A549 (cell line): ENCODE results near the gene EXOC1. TPM values are rescaled to one million over a fixed set of nuclear protein-coding genes. Genes with fewer than 3 reads are reported as not detected.

Source experiments
- ATAC-seq, 2 experiments: fragments of 200-7000 bp in 1 of 2; fragments of >200 bp in 1 of 2; cut with Nextera tagmentation in 1 of 2; cut with Tn5 transposase in 1 of 2; 3 replicates each; pipeline versions ENCODE4 v1.8.0 to v1.9.1; 2018 to 2020; ENCODE audit warnings: mild to moderate bottlenecking in 1 of 2, moderate library complexity in 1 of 2
- CTCF ChIA-PET: fragments of 300-600 bp; sonication (Branson Sonifier 250); formaldehyde crosslinking; extraction: SDS; loops from one replicate; lab custom pipeline; 2021; ENCODE audit warnings: antibody characterized with exemption, inconsistent platforms; lab: Yijun Ruan, JAX
- POLR2A ChIA-PET: fragments of 350-600 bp; formaldehyde crosslinking; extraction: SDS; loops from one replicate; lab custom pipeline; 2021; ENCODE audit warnings: antibody characterized with exemption, inconsistent platforms; lab: Yijun Ruan, JAX
- DNase-seq, 2 experiments: peaks; one replicate each; pipeline versions ENCODE4 v3.0.0 to v3.0.0-alpha.2; 2011 to 2016; ENCODE audit warnings: low read depth in 1 of 2, low spot score in 1 of 2
- FAIRE-seq: peaks from 2 replicates; lab custom pipeline; 2011; peaks lifted over from hg19 to GRCh38; lab: Jason Lieb, UNC
- H3K27ac ChIP-seq, 2 experiments: fragments of >200 bp; sonication (Bioruptor Twin); formaldehyde crosslinking; 3 replicates each; pipeline ENCODE4 v1.5.1; 2016 to 2017
- H3K4me1 ChIP-seq: fragments of >200 bp; sonication (Bioruptor Twin); formaldehyde crosslinking; 3 replicates; pipeline ENCODE4 v1.6.1; 2016
- H3K4me2 ChIP-seq: fragments of >200 bp; sonication (Bioruptor Twin); formaldehyde crosslinking; 3 replicates; pipeline ENCODE4 v1.6.1; 2016
- H3K4me3 ChIP-seq: fragments of >200 bp; sonication (Bioruptor Twin); formaldehyde crosslinking; 3 replicates; pipeline ENCODE4 v1.5.1; 2016
- H3K9me3 ChIP-seq: fragments of >200 bp; sonication (Bioruptor Twin); formaldehyde crosslinking; 3 replicates; pipeline ENCODE4 v1.6.1; 2016
- CBX8 ChIP-seq: fragments of 200-600 bp; sonication (generic); IDR thresholded peaks from 2 replicates; pipeline ENCODE4 v1.6.1; 2016
- EHF ChIP-seq: fragments of 250-450 bp; sonication (Bioruptor Pico); IDR thresholded peaks from 2 replicates; pipeline ENCODE4 v1.5.0; 2020; ENCODE audit warnings: mild to moderate bottlenecking
- ESRRA ChIP-seq: fragments of 150-350 bp; IDR thresholded peaks from 2 replicates; pipeline ENCODE4 v1.6.1; 2014; ENCODE audit warnings: mild to moderate bottlenecking, low read length, borderline replicate concordance
- FOSL2 ChIP-seq, 2 experiments: fragments of 450-650 bp in 1 of 2; fragments of >200 bp in 1 of 2; sonication (Bioruptor Twin) in 1 of 2; formaldehyde crosslinking; IDR thresholded peaks; 2 replicates each; pipeline versions ENCODE4 v1.5.0 to v1.6.1; 2016 to 2020; ENCODE audit warnings: mild to moderate bottlenecking in 1 of 2, moderate library complexity in 1 of 2
- HDAC2 ChIP-seq: fragments of 200-600 bp; sonication (generic); IDR thresholded peaks from 2 replicates; pipeline ENCODE4 v1.6.1; 2016
- HOXA7 ChIP-seq: fragments of 250-450 bp; sonication (Bioruptor Pico); IDR thresholded peaks from 2 replicates; pipeline ENCODE4 v1.5.0; 2020; ENCODE audit warnings: mild to moderate bottlenecking, moderate library complexity
- HOXB5 ChIP-seq: fragments of 250-450 bp; sonication (Bioruptor Pico); IDR thresholded peaks from 2 replicates; pipeline ENCODE4 v1.5.0; 2020; ENCODE audit warnings: mild to moderate bottlenecking, moderate library complexity
- JUN ChIP-seq, 2 experiments: fragments of >200 bp; sonication (Bioruptor Twin); formaldehyde crosslinking; IDR thresholded peaks; 2 replicates in 1 of 2; 3 replicates in 1 of 2; pipeline ENCODE4 v1.6.1; 2016 to 2017
- MAFK ChIP-seq: fragments of 450-650 bp; IDR thresholded peaks from 2 replicates; pipeline ENCODE4 v1.6.1; 2014; ENCODE audit not compliant: partially characterized antibody
- POLR2AphosphoS2 ChIP-seq: conservative IDR thresholded peaks from 2 replicates; pipeline ENCODE4 v1.6.1; 2012; ENCODE audit warnings: low read length, improper control_type of control experiment, inconsistent platforms
- RARB ChIP-seq: fragments of 250-450 bp; sonication (Bioruptor Pico); IDR thresholded peaks from 2 replicates; pipeline ENCODE4 v1.8.0; 2021; ENCODE audit warnings: mild to moderate bottlenecking, moderate library complexity
- WGBS: methylation state at CpG from one replicate; pipeline ENCODE4 v1.1.6; 2017; ENCODE audit errors: missing lambda C conversion rate; 5-methylcytosine and 5-hydroxymethylcytosine counted together
- polyA plus RNA-seq, 4 experiments: library from polyadenylated mRNA; depleted of rRNA in 3 of 4; stranded (reverse); fragments of >200 nt; fragmentation: RNase III in 1 of 4; extraction: RNeasy Plus Mini Kit Qiagen cat#74134 plus additional on column Dnase treatment in 1 of 4; gene quantifications; 2 replicates in 3 of 4; 3 replicates in 1 of 4; pipeline ENCODE4 v1.2.3, GENCODE V29; 2011 to 2017
- small RNA-seq, 6 experiments: library from RNA; depleted of rRNA; stranded (forward); fragments of <200 nt; gene quantifications; one replicate each; pipeline ENCODE3, GENCODE V24; 2012
- TF ChIP-seq, protein P1 (sequence below): fragments of 200-600 bp; sonication (generic); IDR thresholded peaks from 2 replicates; pipeline ENCODE4 v1.6.1; 2016; ENCODE audit warnings: antibody characterized with exemption, mild to moderate bottlenecking, moderate library complexity

The EXOC1 gene
- polyA plus RNA-seq, 2 of the 4 experiments (the other 2 are of a cell fraction) = 12.8 to 22.4 TPM

DNA sequence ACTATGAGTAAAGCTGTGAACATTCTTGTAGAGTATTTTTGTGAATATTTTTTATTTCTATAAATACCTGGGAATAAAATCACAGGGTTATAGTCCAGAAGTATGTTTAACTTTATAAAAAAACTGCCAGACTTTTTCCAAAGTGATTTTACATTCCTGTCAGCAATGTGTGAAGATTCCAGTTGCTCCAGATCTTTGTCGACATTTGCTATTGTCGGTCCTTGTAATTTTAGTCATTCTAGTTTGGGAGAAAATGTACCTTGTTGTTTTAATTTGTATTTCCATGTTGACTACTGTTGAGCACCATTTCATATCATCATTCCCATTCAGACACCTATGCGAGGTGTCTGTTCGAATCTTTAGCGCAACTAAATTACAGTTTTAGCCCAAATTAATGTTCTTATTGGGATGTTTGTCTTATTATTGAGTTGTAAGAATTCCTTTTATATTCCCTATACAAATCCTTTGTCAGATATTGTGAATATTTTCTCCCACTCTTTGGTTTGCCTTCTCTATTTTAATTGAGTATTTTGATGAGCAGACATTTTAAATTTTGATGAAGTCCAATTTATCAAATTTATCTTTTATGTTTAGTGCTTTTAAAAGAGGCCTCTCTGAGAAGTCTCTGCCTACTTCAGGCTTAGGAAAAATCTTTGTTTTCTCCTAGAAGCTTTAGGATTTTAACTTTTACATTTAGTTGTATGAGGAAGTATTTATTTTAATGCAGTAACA is 97.9 kb downstream of the EXOC1 start:
- no peak overlapping the region for H3K4me3 ChIP-seq
- 93% methylated on average over 5 of the region's 5 CpGs for WGBS
- DNase-seq = no peak
- ATAC-seq = no peak
- no peak overlapping the region for H3K27ac ChIP-seq
- TF ChIP-seq FOSL2 (IDR thresholded peaks at IDR 0.05) (no peak), FOSL2 (CRISPR knock-in tag; IDR thresholded peaks at IDR 0.05) (no peak), JUN (IDR thresholded peaks at IDR 0.05) (no peak), RARB (CRISPR knock-in tag) (no peak), HDAC2 (no peak), EHF (CRISPR knock-in tag) (no peak), HOXB5 (CRISPR knock-in tag) (no peak), ESRRA (no peak), MAFK (no peak), POLR2AphosphoS2 (no peak), CBX8 (no peak), HOXA7 (CRISPR knock-in tag) (no peak)
- TF ChIP-seq, protein P1, sequence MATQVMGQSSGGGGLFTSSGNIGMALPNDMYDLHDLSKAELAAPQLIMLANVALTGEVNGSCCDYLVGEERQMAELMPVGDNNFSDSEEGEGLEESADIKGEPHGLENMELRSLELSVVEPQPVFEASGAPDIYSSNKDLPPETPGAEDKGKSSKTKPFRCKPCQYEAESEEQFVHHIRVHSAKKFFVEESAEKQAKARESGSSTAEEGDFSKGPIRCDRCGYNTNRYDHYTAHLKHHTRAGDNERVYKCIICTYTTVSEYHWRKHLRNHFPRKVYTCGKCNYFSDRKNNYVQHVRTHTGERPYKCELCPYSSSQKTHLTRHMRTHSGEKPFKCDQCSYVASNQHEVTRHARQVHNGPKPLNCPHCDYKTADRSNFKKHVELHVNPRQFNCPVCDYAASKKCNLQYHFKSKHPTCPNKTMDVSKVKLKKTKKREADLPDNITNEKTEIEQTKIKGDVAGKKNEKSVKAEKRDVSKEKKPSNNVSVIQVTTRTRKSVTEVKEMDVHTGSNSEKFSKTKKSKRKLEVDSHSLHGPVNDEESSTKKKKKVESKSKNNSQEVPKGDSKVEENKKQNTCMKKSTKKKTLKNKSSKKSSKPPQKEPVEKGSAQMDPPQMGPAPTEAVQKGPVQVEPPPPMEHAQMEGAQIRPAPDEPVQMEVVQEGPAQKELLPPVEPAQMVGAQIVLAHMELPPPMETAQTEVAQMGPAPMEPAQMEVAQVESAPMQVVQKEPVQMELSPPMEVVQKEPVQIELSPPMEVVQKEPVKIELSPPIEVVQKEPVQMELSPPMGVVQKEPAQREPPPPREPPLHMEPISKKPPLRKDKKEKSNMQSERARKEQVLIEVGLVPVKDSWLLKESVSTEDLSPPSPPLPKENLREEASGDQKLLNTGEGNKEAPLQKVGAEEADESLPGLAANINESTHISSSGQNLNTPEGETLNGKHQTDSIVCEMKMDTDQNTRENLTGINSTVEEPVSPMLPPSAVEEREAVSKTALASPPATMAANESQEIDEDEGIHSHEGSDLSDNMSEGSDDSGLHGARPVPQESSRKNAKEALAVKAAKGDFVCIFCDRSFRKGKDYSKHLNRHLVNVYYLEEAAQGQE = no peak
- TF ChIP-seq, all 56 proteins: peak for 0
- ChIA-PET POLR2A (no interaction called here), CTCF (no interaction called here)
- Histone ChIP-seq H3K4me2 (no peak overlapping the region), H3K9me3 (no peaks in the 10 kb centered on the region), H3K4me1 (peaks cover 17% of the 10 kb centered on the region)
- FAIRE-seq = no peak

Small RNA genes lying within 50 kb of the gene (small RNA-seq; reads per million reads assigned to genes)
- gene RNU6-652P = 0 reads per million in 6 experiments

Other genes with a start within 250 kb of the EXOC1 start
- 0.16 and 0.45 TPM in 2 replicates for gene NMU, start 217.3 kb upstream of the EXOC1 start, polyA plus RNA-seq (2011; rRNA removed)
- 0.13 to 0.59 TPM (median 0.29 TPM) in 3 replicates for gene NMU, start 217.3 kb upstream of the EXOC1 start, polyA plus RNA-seq (2017; fragmentation: RNase III; extraction: RNeasy Plus Mini Kit Qiagen cat#74134 plus additional on column Dnase treatment)
- gene EXOC1L, start 33.9 kb upstream of the EXOC1 start, polyA plus RNA-seq (2011; rRNA removed) = not detected in 2 replicates
- gene EXOC1L, start 33.9 kb upstream of the EXOC1 start, polyA plus RNA-seq (2017; fragmentation: RNase III; extraction: RNeasy Plus Mini Kit Qiagen cat#74134 plus additional on column Dnase treatment) = not detected in 3 replicates
- 5.7 and 10.6 TPM in 2 replicates for gene CEP135, start 95.3 kb downstream of the EXOC1 start, polyA plus RNA-seq (2011; rRNA removed)
- 7.1 to 8.0 TPM (median 7.3 TPM) in 3 replicates for gene CEP135, start 95.3 kb downstream of the EXOC1 start, polyA plus RNA-seq (2017; fragmentation: RNase III; extraction: RNeasy Plus Mini Kit Qiagen cat#74134 plus additional on column Dnase treatment)